ENCODE measurements around the gene SAA4.
"Not testable (repeated sequence)": the region's sequence is repeated elsewhere in the genome, so short reads cannot be mapped to it uniquely, and the experiment has no call there.

SAA4 gene

GRCh38 chr11:18236664-18237356 is at the start of gene SAA4:
TSS of gene SAA4 (minus strand) at chr11:18236802. CDS start at chr11:18235926, 876 bp downstream.
- no peak for DNase-seq

- no peak for DNase-seq
These were observed 49.2 kb upstream of the SAA4 start for GRCh38 chr11:18285841-18286240.

GRCh38 chr11:18282626-18283025 is 46.0 kb upstream of the SAA4 start:
- no peak for DNase-seq

GRCh38 chr11:18280438-18281045 is 43.9 kb upstream of the SAA4 start:
- DNase-seq, result no peak

- no peak for DNase-seq
These were observed 41.1 kb upstream of the SAA4 start for GRCh38 chr11:18277565-18278271.

- DNase-seq, result no peak
These were observed 34.6 kb upstream of the SAA4 start for GRCh38 chr11:18271206-18271605.

- DNase-seq, result no peak
These were observed 33.5 kb upstream of the SAA4 start for GRCh38 chr11:18270102-18270501.

- not testable (repeated sequence) for DNase-seq
These were observed 32.6 kb upstream of the SAA4 start for GRCh38 chr11:18269252-18269651.

- DNase-seq, result not testable (repeated sequence)
These were observed 30.9 kb upstream of the SAA4 start for GRCh38 chr11:18267335-18268133.

- no peak for DNase-seq
These were observed 29.3 kb upstream of the SAA4 start, which contains the start of gene SAA1 for GRCh38 chr11:18265949-18266348. TSS of gene SAA1 (plus strand) at chr11:18266264. CDS start at chr11:18266888, 624 bp downstream.

- DNase-seq, result no peak
These were observed 28.3 kb upstream of the SAA4 start for GRCh38 chr11:18264677-18265555.

- no peak for DNase-seq
These were observed 27.4 kb upstream of the SAA4 start for GRCh38 chr11:18264035-18264434.

GRCh38 chr11:18262681-18263350 is 26.2 kb upstream of the SAA4 start:
- not testable (repeated sequence) for DNase-seq

GRCh38 chr11:18261721-18262120 is 25.1 kb upstream of the SAA4 start:
- DNase-seq, result no peak

- no peak for DNase-seq
These were observed 22.7 kb upstream of the SAA4 start for GRCh38 chr11:18259259-18259658.

- DNase-seq, result no peak
These were observed 18.3 kb upstream of the SAA4 start for GRCh38 chr11:18254781-18255361.

GRCh38 chr11:18253778-18254338 is 17.3 kb upstream of the SAA4 start:
- DNase-seq, result no peak

GRCh38 chr11:18253233-18253632 is 16.6 kb upstream of the SAA4 start:
- no peak for DNase-seq

GRCh38 chr11:18248561-18248960 is 12.0 kb upstream of the SAA4 start, which contains the start of gene SAA2:
TSS of gene SAA2 (minus strand) at chr11:18248668. CDS start at chr11:18248011, 657 bp downstream.
- DNase-seq, result no peak

GRCh38 chr11:18247191-18247581 is 10.6 kb upstream of the SAA4 start:
- not testable (repeated sequence) for DNase-seq
